Fibroblast of lung (primary cell): ENCODE measurements around the gene ADGRV1. TPM values are rescaled to one million over a fixed set of nuclear protein-coding genes. Genes with fewer than 3 reads are reported as not detected.

Experiments
- DNase-seq, 2 donors: peaks; one replicate each; pipeline versions ENCODE4 v3.0.0 to v3.0.0-alpha.2; 2010; ENCODE audit warnings: low read depth in 2 of 2
- H2AFZ ChIP-seq: 2 replicates; pipeline ENCODE4 v1.5.1; 2012; ENCODE audit warnings: low read length, control low read depth, inconsistent platforms
- H3K27ac ChIP-seq: 2 replicates; pipeline ENCODE4 v1.5.1; 2011; ENCODE audit warnings: low read length, control low read depth; ENCODE audit not compliant: insufficient read depth
- H3K27me3 ChIP-seq: 2 replicates; pipeline ENCODE4 v1.5.1; 2011; ENCODE audit warnings: mild to moderate bottlenecking, low read length; ENCODE audit not compliant: control insufficient read depth, insufficient read depth
- H3K36me3 ChIP-seq: 2 replicates; pipeline ENCODE4 v1.5.1; 2011; ENCODE audit warnings: low read length; ENCODE audit not compliant: control insufficient read depth, insufficient read depth
- H3K4me1 ChIP-seq: 2 replicates; pipeline ENCODE4 v1.5.1; 2011; ENCODE audit warnings: low read length; ENCODE audit not compliant: control insufficient read depth, insufficient read depth; ENCODE audit errors: extremely low read depth
- H3K4me2 ChIP-seq: 2 replicates; pipeline ENCODE4 v1.5.1; 2011; ENCODE audit warnings: low read length, control low read depth; ENCODE audit not compliant: insufficient read depth; ENCODE audit errors: extremely low read depth
- H3K4me3 ChIP-seq, 4 experiments: fragments of 200-600 bp in 1 of 4; sonication (generic) in 1 of 4; replicated peaks in 1 of 4; 2 replicates each; pipeline ENCODE4 v1.5.1; 2011 to 2016; ENCODE audit warnings: low read length in 4 of 4, low read depth in 3 of 4, mild to moderate bottlenecking in 3 of 4, control low read depth in 2 of 4, inconsistent platforms in 1 of 4, mixed read lengths in 1 of 4; ENCODE audit not compliant: insufficient read depth in 1 of 4; ENCODE audit errors: control extremely low read depth in 1 of 4
- H3K79me2 ChIP-seq: 2 replicates; pipeline ENCODE4 v1.5.1; 2012; ENCODE audit warnings: mild to moderate bottlenecking, low read length, inconsistent platforms; ENCODE audit not compliant: control insufficient read depth, insufficient read depth
- H3K9ac ChIP-seq: 2 replicates; pipeline ENCODE4 v1.5.1; 2011; ENCODE audit warnings: mild to moderate bottlenecking, low read length, control low read depth; ENCODE audit not compliant: insufficient read depth
- H3K9me3 ChIP-seq: 2 replicates; pipeline ENCODE4 v1.5.1; 2012; ENCODE audit warnings: low read depth, low read length; ENCODE audit not compliant: control insufficient read depth, insufficient read depth
- H4K20me1 ChIP-seq: 2 replicates; pipeline ENCODE4 v1.5.1; 2011; ENCODE audit warnings: low read length; ENCODE audit not compliant: control insufficient read depth, insufficient read depth; ENCODE audit errors: extremely low read depth
- CTCF ChIP-seq, 2 donors: IDR thresholded peaks in 1 of 2; conservative IDR thresholded peaks in 1 of 2; 1 replicate in 1 of 2; 2 replicates in 1 of 2; pipeline ENCODE4 v1.5.1; 2011 to 2012; ENCODE audit warnings: low read length in 2 of 2, control low read depth in 1 of 2, inconsistent platforms in 1 of 2, low read depth in 1 of 2, mild to moderate bottlenecking in 1 of 2
- EZH2 ChIP-seq: IDR thresholded peaks from 2 replicates; pipeline ENCODE4 v1.5.1; 2012; ENCODE audit warnings: low read length, control low read depth, mild to moderate bottlenecking; ENCODE audit errors: missing control alignments
- polyA plus RNA-seq, 2 donors: library from polyadenylated mRNA; depleted of rRNA in 1 of 2; stranded (reverse) in 1 of 2; unstranded in 1 of 2; fragments of >200 nt; gene quantifications; 2 replicates each; pipeline ENCODE4 v1.2.1, GENCODE V29; 2011 to 2012; ENCODE audit warnings: missing spikeins in 1 of 2
- total RNA-seq: library from RNA; depleted of rRNA; stranded (reverse); fragments of >200 nt; gene quantifications from 2 replicates; pipeline ENCODE4 v1.2.1, GENCODE V29; 2014

The ADGRV1 gene
- total and polyA plus RNA-seq, 2 donors (not counting 1 experiment from before 2014, with no cell fraction given) = 0.15 to 0.17 TPM

- H4K20me1 ChIP-seq = no peaks in the 10 kb centered on the region
- no peak overlapping the region for H2AFZ ChIP-seq
- H3K4me1 ChIP-seq = no peaks in the 10 kb centered on the region
- H3K79me2 ChIP-seq = no peaks in the 10 kb centered on the region
- H3K4me2 ChIP-seq = no peak overlapping the region
- H3K9me3 ChIP-seq = no peaks in the 10 kb centered on the region
- DNase-seq = no peak
- H3K27me3 ChIP-seq = no peaks in the 10 kb centered on the region
- no peak for TF ChIP-seq CTCF (conservative IDR thresholded peaks at IDR 0.05 in 1 of 2, IDR thresholded peaks at IDR 0.05 in 1 of 2; ENCODE audit: low read depth in 1 of 2, low read length in 2 of 2)
- TF ChIP-seq EZH2 = no peak
- H3K4me3 ChIP-seq = no peak overlapping the region
- H3K27ac ChIP-seq = no peak overlapping the region
- no peaks in the 10 kb centered on the region for H3K36me3 ChIP-seq
- H3K9ac ChIP-seq = no peak overlapping the region
These were observed 356.8 kb downstream of the ADGRV1 start for GRCh38 chr5:90915393-90915792.

GRCh38 chr5:90916947-90917800 lies 358.6 kb downstream of the ADGRV1 start:
- no peaks in the 10 kb centered on the region for H3K79me2 ChIP-seq
- no peaks in the 10 kb centered on the region for H3K9me3 ChIP-seq
- H2AFZ ChIP-seq = no peak overlapping the region
- H3K4me1 ChIP-seq = no peaks in the 10 kb centered on the region
- no peak overlapping the region for H3K4me2 ChIP-seq
- H3K36me3 ChIP-seq = no peaks in the 10 kb centered on the region
- H3K27me3 ChIP-seq = no peaks in the 10 kb centered on the region
- no peaks in the 10 kb centered on the region for H4K20me1 ChIP-seq
- no peak overlapping the region for H3K4me3 ChIP-seq
- TF ChIP-seq CTCF (conservative IDR thresholded peaks at IDR 0.05 in 1 of 2, IDR thresholded peaks at IDR 0.05 in 1 of 2; ENCODE audit: low read depth in 1 of 2, low read length in 2 of 2) = no peak
- no peak for TF ChIP-seq EZH2
- DNase-seq = no peak
- H3K27ac ChIP-seq = no peak overlapping the region
- no peak overlapping the region for H3K9ac ChIP-seq

DNA sequence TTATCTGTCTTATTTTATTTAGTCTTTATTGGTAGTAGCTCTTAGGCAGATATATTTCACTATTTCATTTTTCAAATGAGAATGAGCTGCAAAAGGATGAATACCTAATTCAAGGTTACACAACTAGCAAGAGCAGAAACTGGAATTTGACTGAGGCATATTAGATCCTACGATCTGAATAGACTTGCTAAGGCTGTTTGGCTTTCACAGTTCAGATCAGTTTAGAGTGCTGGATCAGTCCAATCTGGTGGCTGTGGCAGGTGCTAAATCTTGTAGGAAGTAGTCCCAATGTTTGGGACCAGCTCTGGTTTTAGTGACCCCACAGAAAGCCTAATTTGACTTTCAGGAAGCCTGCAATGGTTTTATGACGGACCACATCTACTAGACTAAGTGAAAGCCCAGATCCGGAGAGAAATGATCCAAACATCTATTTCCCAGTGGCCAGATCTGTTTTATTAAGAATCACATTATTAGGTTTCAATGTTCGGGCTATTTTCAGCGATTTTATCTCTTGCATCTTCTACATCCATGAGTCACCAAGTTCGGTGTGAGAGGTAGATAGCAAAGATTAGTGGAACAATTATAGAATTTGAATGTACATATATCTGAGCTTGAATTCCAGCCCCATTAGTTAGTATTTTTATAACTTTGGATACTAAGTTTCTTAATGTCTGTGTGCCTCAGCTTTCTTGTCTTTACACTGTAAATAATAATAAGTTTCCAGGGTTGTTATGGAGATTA lies 359.5 kb downstream of the ADGRV1 start:
- Histone ChIP-seq H3K9me3 (no peaks in the 10 kb centered on the region), H3K27me3 (no peaks in the 10 kb centered on the region)
- no peak for TF ChIP-seq EZH2

More for the DNA sequence above, 359.5 kb downstream of the ADGRV1 start:
- no peak for DNase-seq
- H3K4me1 ChIP-seq = no peaks in the 10 kb centered on the region
- no peak overlapping the region for H2AFZ ChIP-seq
- H3K79me2 ChIP-seq = no peaks in the 10 kb centered on the region
- H3K27ac ChIP-seq = no peak overlapping the region
- H3K36me3 ChIP-seq = no peaks in the 10 kb centered on the region
- H4K20me1 ChIP-seq = no peaks in the 10 kb centered on the region
- no peak overlapping the region for H3K9ac ChIP-seq
- no peak overlapping the region for H3K4me3 ChIP-seq
- H3K4me2 ChIP-seq = no peak overlapping the region
